NCI-H82 treated with DMSO at 0.1 percent for 48 hours (cell line): ENCODE measurements around the gene ATP2B2.

Experiments used
- DNase-seq: peaks from one replicate; lab custom pipeline; 2025; ENCODE audit not compliant: unreplicated experiment; lab: John Stamatoyannopoulos, UW

ATP2B2 gene

GRCh38 chr3:10495614-10496013 is 9.8 kb downstream of the ATP2B2 start:
- no peak for DNase-seq

GRCh38 chr3:10495003-10495402 is 10.4 kb downstream of the ATP2B2 start:
- DNase-seq = no peak

GRCh38 chr3:10494180-10494579 is 11.2 kb downstream of the ATP2B2 start:
- no peak for DNase-seq

GRCh38 chr3:10493202-10493589 is 12.2 kb downstream of the ATP2B2 start:
- no peak for DNase-seq

- DNase-seq = no peak
Observed at GRCh38 chr3:10492364-10493201, 12.8 kb downstream of the ATP2B2 start.

- no peak for DNase-seq
Observed at GRCh38 chr3:10489746-10490483, 15.5 kb downstream of the ATP2B2 start.

GRCh38 chr3:10487988-10488633 is 17.3 kb downstream of the ATP2B2 start:
- DNase-seq = no peak

GRCh38 chr3:10485806-10486205 is 19.6 kb downstream of the ATP2B2 start:
- no peak for DNase-seq

GRCh38 chr3:10485380-10485779 is 20.0 kb downstream of the ATP2B2 start:
- no peak for DNase-seq

- no peak for DNase-seq
Observed at GRCh38 chr3:10484709-10485108, 20.7 kb downstream of the ATP2B2 start.

GRCh38 chr3:10483686-10484345 is 21.6 kb downstream of the ATP2B2 start:
- DNase-seq = no peak

GRCh38 chr3:10483364-10483675 is 22.1 kb downstream of the ATP2B2 start:
- no peak for DNase-seq

- no peak for DNase-seq
Observed at GRCh38 chr3:10482631-10483363, 22.6 kb downstream of the ATP2B2 start.

GRCh38 chr3:10480871-10481378 is 24.5 kb downstream of the ATP2B2 start:
- no peak for DNase-seq

- DNase-seq = no peak
Observed at GRCh38 chr3:10479311-10479710, 26.1 kb downstream of the ATP2B2 start.

GRCh38 chr3:10475983-10476382 is 29.4 kb downstream of the ATP2B2 start:
- no peak for DNase-seq

GRCh38 chr3:10474847-10475246 is 30.5 kb downstream of the ATP2B2 start:
- no peak for DNase-seq

- no peak for DNase-seq
Observed at GRCh38 chr3:10474275-10474646, 31.1 kb downstream of the ATP2B2 start.

GRCh38 chr3:10473581-10474274 is 31.7 kb downstream of the ATP2B2 start:
- DNase-seq = no peak

- no peak for DNase-seq
Observed at GRCh38 chr3:10472877-10473440, 32.4 kb downstream of the ATP2B2 start.
